Uterine smooth muscle cell (primary cell): ENCODE measurements around the gene PFKFB3. TPM values are rescaled to one million over a fixed set of nuclear protein-coding genes. Genes with fewer than 3 reads are reported as not detected.

Source experiments
- total RNA-seq: library from RNA; depleted of rRNA; stranded (reverse); fragments of >200 nt; gene quantifications from 2 replicates; pipeline ENCODE4 v1.2.3, GENCODE V29; 2014

PFKFB3 gene
- total RNA-seq, result 18.5 and 22.6 TPM in 2 replicates

DNA sequence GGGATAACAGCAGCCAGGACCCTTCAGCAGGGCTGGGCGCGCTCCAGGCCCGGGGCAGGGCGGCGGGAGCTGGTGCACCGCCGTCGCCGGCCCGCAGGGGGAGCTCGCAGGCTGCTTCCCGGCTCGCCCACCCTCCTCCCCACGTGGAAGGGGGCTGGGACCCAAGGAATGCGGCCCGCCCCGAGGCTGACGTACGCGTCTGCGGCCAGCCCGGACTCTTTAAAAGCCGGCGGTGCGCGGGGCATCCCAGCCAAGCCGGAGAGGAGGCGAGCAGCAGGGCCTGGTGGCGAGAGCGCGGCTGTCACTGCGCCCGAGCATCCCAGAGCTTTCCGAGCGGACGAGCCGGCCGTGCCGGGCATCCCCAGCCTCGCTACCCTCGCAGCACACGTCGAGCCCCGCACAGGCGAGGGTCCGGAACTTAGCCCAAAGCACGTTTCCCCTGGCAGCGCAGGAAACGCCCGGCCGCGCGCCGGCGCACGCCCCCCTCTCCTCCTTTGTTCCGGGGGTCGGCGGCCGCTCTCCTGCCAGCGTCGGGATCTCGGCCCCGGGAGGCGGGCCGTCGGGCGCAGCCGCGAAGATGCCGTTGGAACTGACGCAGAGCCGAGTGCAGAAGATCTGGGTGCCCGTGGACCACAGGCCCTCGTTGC, at the start of gene PFKFB3:
Gene PFKFB3 (plus strand): TSS at position 249 of the 647 bp plus-strand sequence. CDS start 329 bp downstream, at position 578.

Other genes starting within 250 kb of the PFKFB3 start
- 3.2 and 6.2 TPM in 2 replicates for gene IL15RA, start 225.4 kb upstream of the PFKFB3 start, total RNA-seq
- not detected in 2 replicates for gene IL2RA, start 140.6 kb upstream of the PFKFB3 start, total RNA-seq
- 54.7 and 58.5 TPM in 2 replicates for gene RBM17, start 113.9 kb upstream of the PFKFB3 start, total RNA-seq